Measurements from ENCODE around the gene CNTNAP2. TPM values are rescaled to one million over a fixed set of nuclear protein-coding genes. Genes with fewer than 3 reads are reported as not detected.

CNTNAP2 gene
- total and polyA plus RNA-seq, 2 of the 4 experiments (the other 2 are of a cell fraction): not detected

- Histone ChIP-seq H3K18ac (ENCODE audit: low read depth, low read length) (no peak overlapping the region), H2BK5ac (ENCODE audit: low read depth, low read length, poor library complexity, severe bottlenecking) (no peak overlapping the region), H2BK15ac (ENCODE audit: low read depth, low read length) (no peak overlapping the region), H3K4ac (ENCODE audit: low read depth, low read length) (no peak overlapping the region), H3K4me1 (ENCODE audit: control insufficient read depth, insufficient read depth, low read length) (no peaks in the 10 kb centered on the region), H3K4me3 (ENCODE audit: insufficient read depth, low read depth, low read length) (no peak overlapping the region), H3K27me3 (ENCODE audit: control insufficient read depth, insufficient read depth, low read length) (no peaks in the 10 kb centered on the region), H2BK120ac (ENCODE audit: low read depth, low read length) (no peak overlapping the region), H2AK5ac (ENCODE audit: low read depth, low read length) (no peak overlapping the region), H3K23ac (ENCODE audit: low read depth, low read length) (no peak overlapping the region), H3K36me3 (ENCODE audit: control insufficient read depth, insufficient read depth, low read length) (no peaks in the 10 kb centered on the region), H4K8ac (ENCODE audit: low read depth in 2 of 2, low read length in 2 of 2) (no peak overlapping the region), H3K9me1 (ENCODE audit: insufficient read depth, low read length) (no peaks in the 10 kb centered on the region), H2BK20ac (ENCODE audit: low read depth, low read length) (no peak overlapping the region), H4K91ac (ENCODE audit: insufficient read depth, low read depth, low read length) (no peak overlapping the region), H4K20me1 (ENCODE audit: insufficient read depth, low read length) (no peaks in the 10 kb centered on the region), H4K5ac (ENCODE audit: low read depth, low read length) (no peak overlapping the region), H2AK9ac (replicated peaks; ENCODE audit: low read depth, low read length, poor library complexity) (no peak overlapping the region), H3K9me3 (ENCODE audit: control insufficient read depth, insufficient read depth, low read length) (peaks cover 2% of the 10 kb centered on the region; the same call in 1 of the 2 replicates), H3K56ac (ENCODE audit: extremely low read depth, insufficient read depth, low read length) (no peak overlapping the region), H3K79me1 (ENCODE audit: low read depth in 1 of 2, low read length in 2 of 2) (no peaks in the 10 kb centered on the region), H3K9ac (ENCODE audit: low read depth, low read length) (no peak overlapping the region), H3K27ac (ENCODE audit: insufficient read depth, low read length) (no peak overlapping the region), H2AFZ (replicated peaks; ENCODE audit: low read length, poor library complexity) (no peak overlapping the region), H3K4me2 (ENCODE audit: low read depth, low read length) (no peak overlapping the region), H3K14ac (replicated peaks; ENCODE audit: low read depth, low read length) (no peak overlapping the region)
- TF ChIP-seq RFX5 (IDR thresholded peaks at IDR 0.05; ENCODE audit: low read depth, low read length) (no peak), CTCF (conservative IDR thresholded peaks at IDR 0.05; ENCODE audit: low read depth, low read length) (no peak), USF2 (IDR thresholded peaks at IDR 0.05; ENCODE audit: low read depth, low read length) (no peak), RAD21 (IDR thresholded peaks at IDR 0.05; ENCODE audit: low read length) (no peak), CEBPB (IDR thresholded peaks at IDR 0.05; ENCODE audit: low read depth, low read length) (no peak), MAFK (IDR thresholded peaks at IDR 0.05; ENCODE audit: low read depth, low read length) (no peak), ELK1 (IDR thresholded peaks at IDR 0.05; ENCODE audit: borderline replicate concordance, low read depth, low read length) (no peak), CHD1 (IDR thresholded peaks at IDR 0.05; ENCODE audit: low read depth, low read length) (no peak), SMC3 (IDR thresholded peaks at IDR 0.05; ENCODE audit: low read depth, low read length) (no peak), POLR2A (IDR thresholded peaks at IDR 0.05; ENCODE audit: low read depth, low read length) (no peak), NFE2L2 (IDR thresholded peaks at IDR 0.05; ENCODE audit: low read depth, low read length) (no peak), FOS (IDR thresholded peaks at IDR 0.05; ENCODE audit: low read depth, low read length) (no peak), MXI1 (IDR thresholded peaks at IDR 0.05; ENCODE audit: borderline replicate concordance, low read depth, low read length) (no peak), BHLHE40 (IDR thresholded peaks at IDR 0.05; ENCODE audit: low read depth, low read length) (no peak), RCOR1 (IDR thresholded peaks at IDR 0.05; ENCODE audit: insufficient replicate concordance, low read length) (no peak), MAZ (IDR thresholded peaks at IDR 0.05; ENCODE audit: borderline replicate concordance, low read depth, low read length) (no peak)
- ChIA-PET POLR2A (ENCODE audit: unreplicated experiment) (no interaction called here), CTCF (no interaction called here)
- DNase-seq (no peak), ATAC-seq (ENCODE audit: low read depth) (no peak)
- in situ Hi-C loops (cut with MboI; ENCODE audit: low sequenced_read_pairs) (no loop called here), dilution Hi-C loops (cut with HindIII; ENCODE audit: low sequenced_read_pairs, unreplicated experiment) (no loop called here), intact Hi-C loops (cut with micrococcal nuclease) (no loop called here)
- 50% methylated on average over 2 of the region's 6 CpGs; no CpG with 5 or more reads in 1 of the 2 experiments for WGBS, 2 experiments (ENCODE audit: extremely low coverage in 2 of 2, insufficient read length in 1 of 2)
- BruUV-seq (replicated peaks): no TSS peak
Observed at GRCh38 chr7:146084086-146084485, 32.5 kb upstream of the CNTNAP2 start.
